GM23248 (cell line): ENCODE results near the gene WWC1.

Source experiments
- EZH2 ChIP-seq: fragments of 200-600 bp; sonication (generic); IDR thresholded peaks from 2 replicates; pipeline ENCODE4 v1.6.1; 2018; ENCODE audit warnings: antibody characterized with exemption, mild to moderate bottlenecking; ENCODE audit not compliant: insufficient read depth, poor library complexity, severe bottlenecking
- EZH2phosphoT487 ChIP-seq: fragments of 200-600 bp; sonication (generic); IDR thresholded peaks from 2 replicates; pipeline ENCODE4 v1.6.1; 2018; ENCODE audit warnings: antibody characterized with exemption, moderate library complexity, mild to moderate bottlenecking, low read depth; ENCODE audit not compliant: insufficient read depth

- no peak for TF ChIP-seq EZH2
- no peak for TF ChIP-seq EZH2phosphoT487
Observed at GRCh38 chr5:168350315-168350714, 58.9 kb downstream of the WWC1 start.
